ENCODE results near the gene SORT1.
"Not testable (repeated sequence)": the region's sequence is repeated elsewhere in the genome, so short reads cannot be mapped to it uniquely, and the experiment has no call there.

The SORT1 gene

DNA sequence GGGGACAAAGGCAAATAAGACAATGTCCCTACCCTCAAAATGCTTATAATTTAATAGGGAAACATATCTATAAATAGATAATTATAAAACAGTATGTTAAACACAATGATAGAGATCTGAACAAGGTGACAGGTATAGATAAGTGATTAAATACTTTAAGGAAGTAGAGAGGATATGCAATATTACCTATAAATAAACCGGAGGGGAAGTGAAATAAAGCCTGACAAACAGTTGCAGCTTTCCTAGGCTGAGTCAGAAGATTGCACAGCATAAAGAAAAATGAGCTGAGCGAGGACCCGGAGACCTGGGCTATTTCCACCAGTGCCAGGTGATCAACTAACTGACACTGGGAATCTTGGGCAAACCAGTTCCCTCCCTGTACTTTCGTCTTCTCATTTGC, 103.2 kb downstream of the SORT1 start:
- no peak for DNase-seq

DNA sequence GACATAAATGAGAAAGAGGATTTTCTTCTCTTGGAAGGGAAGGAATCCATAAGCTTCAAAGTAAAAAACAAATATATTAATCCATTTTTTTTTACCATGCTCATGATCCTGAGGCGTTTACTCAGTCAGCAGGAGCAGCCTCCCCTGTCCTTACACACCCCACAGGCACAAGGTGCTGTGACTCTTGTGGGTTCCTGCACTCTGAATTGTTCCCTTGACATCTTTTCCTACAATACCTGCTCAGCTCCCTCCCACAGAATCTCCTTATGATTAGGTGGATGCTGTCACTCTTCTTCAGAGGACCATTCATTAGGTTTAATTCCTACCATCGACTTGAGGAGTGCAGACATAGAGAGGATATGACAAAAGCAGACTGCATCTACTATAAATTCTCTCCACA, 104.7 kb downstream of the SORT1 start:
- DNase-seq: no peak

DNA sequence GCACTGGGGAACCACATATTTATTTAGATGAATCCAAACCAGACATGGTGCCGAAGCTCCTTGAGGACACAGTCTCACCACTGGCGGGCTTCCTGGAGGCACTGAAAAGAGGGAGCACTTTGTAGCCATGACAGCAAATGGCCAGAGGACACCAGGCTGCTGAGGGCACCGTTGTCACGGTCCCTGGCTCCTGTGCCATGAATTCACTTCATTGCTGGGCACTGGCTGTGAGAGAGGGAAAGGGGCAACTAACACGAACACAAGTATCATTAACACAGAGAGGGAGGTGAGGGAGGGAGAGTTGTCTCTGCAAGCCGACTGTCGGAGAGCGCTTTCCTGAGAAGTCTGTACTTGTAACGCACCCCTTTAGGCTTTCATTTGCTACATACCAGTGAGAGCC, 105.4 kb downstream of the SORT1 start:
- no peak for DNase-seq

GRCh38 chr1:109290998-109291397, 106.7 kb downstream of the SORT1 start:
- no peak for DNase-seq

- DNase-seq: no peak
Measured at GRCh38 chr1:109290137-109290536, 107.6 kb downstream of the SORT1 start.

GRCh38 chr1:109286762-109287161, 111.0 kb downstream of the SORT1 start:
- DNase-seq: not testable (repeated sequence)

GRCh38 chr1:109283748-109284600, 113.7 kb downstream of the SORT1 start:
- no peak for DNase-seq

- peak; percentile 72 to 83 (median 75) for DNase-seq
Measured at GRCh38 chr1:109282952-109283747, 114.6 kb downstream of the SORT1 start, which contains the start of gene PSRC1. PSRC1 (minus strand) TSS chr1:109283145.

GRCh38 chr1:109282497-109282951, 115.2 kb downstream of the SORT1 start:
- no peak for DNase-seq

DNA sequence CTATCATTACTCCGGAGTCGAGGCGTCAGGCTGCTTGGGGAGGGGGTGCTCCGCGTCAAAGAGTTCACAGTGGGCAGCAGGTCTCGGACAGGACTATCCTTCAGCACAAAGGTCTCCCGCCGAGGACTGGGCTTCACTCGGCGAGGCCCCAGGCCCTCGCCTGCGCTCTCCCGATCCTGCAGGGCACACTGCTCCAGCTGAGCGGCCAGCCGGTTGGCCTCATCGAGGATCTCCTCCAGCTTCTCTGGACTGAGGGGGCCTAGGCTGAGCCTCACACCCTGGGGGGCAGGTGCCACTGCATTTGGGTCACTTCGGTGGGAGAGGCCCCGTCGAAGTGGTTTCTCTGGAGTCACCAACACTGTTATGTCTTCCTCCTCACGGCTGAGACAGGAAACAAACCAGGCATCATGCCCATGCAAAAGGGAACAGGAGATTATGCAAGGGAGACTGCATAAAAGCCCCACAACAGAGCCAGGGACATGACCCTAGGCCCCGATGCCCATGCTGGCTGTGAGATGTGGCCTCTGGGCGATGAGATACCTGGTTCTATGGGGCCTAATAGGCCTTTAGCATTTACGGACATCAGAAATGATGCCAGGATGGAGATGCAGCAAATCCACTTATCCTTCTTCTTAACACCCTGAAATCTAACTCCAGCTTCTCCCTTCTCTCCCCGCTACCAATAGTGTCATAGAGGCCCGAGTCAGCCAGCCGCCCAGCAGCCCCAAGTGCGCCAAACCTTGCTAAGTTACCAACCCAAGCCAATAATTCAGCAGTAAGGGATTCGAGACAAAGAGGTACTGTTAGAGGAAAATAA, 115.8 kb downstream of the SORT1 start:
- DNase-seq: no peak

DNA sequence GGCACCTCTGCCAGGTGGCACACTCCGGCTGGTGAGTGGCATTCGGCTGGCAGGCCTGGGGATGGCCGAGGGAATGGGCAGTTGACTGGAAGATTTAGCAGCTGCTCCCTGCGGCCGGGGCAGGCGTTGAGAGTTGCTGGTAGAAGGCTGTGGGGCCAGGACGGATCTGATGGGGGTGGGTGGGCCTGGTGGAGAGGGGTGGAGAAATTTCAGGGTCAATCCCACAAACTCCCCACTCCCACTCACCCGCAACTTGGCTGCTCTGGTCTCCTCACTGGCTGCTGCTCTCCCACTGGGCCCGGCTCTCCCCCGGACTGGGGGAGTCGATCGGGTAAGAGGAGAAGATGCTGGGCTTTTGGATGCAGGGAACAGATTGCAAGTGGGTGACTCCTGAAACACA, 116.9 kb downstream of the SORT1 start:
- no peak for DNase-seq

DNA sequence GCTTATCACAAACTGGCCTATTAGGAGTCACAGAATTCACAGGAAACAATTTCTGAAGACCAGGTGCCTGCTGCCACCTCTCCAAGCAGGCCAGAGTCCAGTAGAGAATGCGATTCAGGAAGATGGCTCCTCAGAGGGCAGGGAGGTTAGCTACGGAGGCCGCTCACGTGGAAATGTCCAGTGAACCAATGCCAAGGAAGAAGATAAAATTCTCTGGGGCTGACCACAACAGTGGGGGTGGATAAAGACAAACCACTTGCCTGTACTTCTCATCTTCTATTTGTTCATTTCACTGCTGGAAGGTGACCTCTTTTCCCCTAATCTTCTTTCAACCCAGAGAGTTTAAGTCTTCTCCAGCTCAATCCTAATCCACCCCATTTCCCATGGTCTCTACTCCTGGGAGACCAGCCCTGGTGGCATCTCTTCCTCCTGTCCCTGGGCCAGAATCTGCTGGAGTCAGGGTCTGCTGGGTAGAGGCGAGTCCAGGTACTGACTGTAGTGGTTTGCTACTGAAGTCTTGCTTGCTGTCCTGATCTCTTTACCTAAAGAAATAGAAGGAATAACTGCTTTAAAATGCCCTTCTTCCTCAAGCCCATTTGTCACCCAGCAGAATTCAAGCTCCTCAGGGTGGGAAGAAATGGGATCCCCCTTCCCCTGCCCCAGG, 118.0 kb downstream of the SORT1 start:
- no peak for DNase-seq

GRCh38 chr1:109277434-109278204, 120.1 kb downstream of the SORT1 start:
- DNase-seq: peak; percentile 15 to 64 (median 38)

DNA sequence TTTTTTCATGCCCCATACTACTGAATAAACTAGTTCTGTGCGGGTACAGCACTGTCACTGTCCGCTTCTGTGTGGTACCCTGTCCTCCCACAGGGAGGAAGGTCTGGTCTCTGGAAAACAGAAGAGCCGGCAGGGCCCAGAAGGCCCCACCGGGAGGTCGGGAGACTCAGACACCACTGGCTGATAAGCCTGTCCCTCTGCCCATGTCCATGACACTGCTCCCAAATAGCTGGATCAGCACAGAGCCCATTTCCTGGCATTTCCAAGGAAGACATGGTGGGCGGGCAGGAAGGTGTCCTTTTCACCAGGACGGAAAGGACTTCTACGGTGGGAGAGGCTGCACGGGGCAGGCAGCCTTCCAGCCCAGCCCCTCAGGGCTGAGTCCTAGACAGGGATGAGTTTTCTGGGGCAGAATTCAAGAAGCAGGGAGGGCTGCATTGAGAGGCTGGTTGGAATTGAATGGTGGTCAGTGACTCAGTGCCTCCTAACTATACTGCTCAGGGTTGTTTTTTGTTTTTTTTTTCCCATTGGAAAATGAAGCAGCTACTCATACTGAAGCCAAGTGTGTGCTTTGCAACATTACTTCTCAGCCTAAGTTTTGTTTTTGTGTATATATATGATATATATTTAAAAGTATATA, 121.9 kb downstream of the SORT1 start:
- DNase-seq: no peak

DNA sequence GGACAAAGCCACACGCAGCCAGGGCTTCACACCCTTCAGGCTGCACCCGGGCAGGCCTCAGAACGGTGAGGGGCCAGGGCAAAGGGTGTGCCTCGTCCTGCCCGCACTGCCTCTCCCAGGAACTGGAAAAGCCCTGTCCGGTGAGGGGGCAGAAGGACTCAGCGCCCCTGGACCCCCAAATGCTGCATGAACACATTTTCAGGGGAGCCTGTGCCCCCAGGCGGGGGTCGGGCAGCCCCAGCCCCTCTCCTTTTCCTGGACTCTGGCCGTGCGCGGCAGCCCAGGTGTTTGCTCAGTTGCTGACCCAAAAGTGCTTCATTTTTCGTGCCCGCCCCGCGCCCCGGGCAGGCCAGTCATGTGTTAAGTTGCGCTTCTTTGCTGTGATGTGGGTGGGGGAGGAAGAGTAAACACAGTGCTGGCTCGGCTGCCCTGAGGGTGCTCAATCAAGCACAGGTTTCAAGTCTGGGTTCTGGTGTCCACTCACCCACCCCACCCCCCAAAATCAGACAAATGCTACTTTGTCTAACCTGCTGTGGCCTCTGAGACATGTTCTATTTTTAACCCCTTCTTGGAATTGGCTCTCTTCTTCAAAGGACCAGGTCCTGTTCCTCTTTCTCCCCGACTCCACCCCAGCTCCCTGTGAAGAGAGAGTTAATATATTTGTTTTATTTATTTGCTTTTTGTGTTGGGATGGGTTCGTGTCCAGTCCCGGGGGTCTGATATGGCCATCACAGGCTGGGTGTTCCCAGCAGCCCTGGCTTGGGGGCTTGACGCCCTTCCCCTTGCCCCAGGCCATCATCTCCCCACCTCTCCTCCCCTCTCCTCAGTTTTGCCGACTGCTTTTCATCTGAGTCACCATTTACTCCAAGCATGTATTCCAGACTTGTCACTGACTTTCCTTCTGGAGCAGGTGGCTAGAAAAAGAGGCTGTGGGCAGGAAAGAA, 122.9 kb downstream of the SORT1 start:
- DNase-seq: no peak

DNA sequence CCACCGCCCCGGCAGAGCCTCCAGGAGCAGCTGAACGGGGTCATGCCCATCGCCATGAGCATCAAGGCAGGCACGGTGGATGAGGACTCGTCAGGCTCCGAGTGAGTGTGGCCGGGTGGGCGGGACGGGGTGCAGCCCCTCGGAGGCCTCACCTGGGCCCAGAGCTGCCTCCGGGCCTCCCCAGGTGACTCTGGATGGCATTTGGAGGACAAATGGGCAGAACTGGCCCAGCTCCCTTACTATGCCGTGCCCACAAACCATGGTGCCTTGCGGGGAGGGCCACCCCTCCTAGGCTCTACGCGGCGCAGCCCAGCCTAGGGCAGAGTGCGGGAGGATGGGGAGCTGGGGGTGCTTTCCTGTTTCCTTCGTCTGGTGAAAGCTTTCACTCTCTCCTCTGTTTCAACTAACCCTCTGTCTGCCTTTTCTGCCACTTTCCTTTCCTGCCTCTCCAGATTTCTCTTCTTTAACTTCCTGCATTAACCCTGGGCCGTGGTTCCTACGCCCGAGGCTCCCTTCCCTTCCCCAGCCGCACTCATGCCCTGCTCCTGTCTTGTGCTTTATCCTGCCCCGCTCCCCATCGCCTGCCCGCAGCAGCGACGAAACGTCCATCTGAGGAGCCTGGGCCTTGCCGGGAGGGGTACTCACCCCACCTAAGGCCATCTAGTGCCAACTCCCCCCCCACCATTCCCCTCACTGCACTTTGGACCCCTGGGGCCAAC, 124.0 kb downstream of the SORT1 start:
- no peak for DNase-seq

GRCh38 chr1:109272831-109273547, 124.7 kb downstream of the SORT1 start:
- DNase-seq: no peak

GRCh38 chr1:109272021-109272799, 125.5 kb downstream of the SORT1 start:
- DNase-seq: no peak
